GM23338 (cell line): Measurements from ENCODE around the gene CMTM2.

Experiments
- CREB1 ChIP-seq: fragments of 250-450 bp; sonication (Bioruptor Pico); IDR thresholded peaks from 2 replicates; pipeline ENCODE4 v1.5.0; 2020; ENCODE audit warnings: low read depth, mild to moderate bottlenecking, moderate library complexity
- EZH2 ChIP-seq: fragments of 200-600 bp; sonication (generic); IDR thresholded peaks from one replicate; pipeline ENCODE4 v1.8.0; 2017; ENCODE audit warnings: antibody characterized with exemption, mild to moderate bottlenecking, low read depth; ENCODE audit not compliant: unreplicated experiment
- EZH2phosphoT487 ChIP-seq: fragments of 200-600 bp; sonication (generic); IDR thresholded peaks from one replicate; pipeline ENCODE4 v1.8.1; 2018; ENCODE audit warnings: antibody characterized with exemption; ENCODE audit not compliant: unreplicated experiment
- JUNB ChIP-seq: IDR thresholded peaks from one replicate; pipeline ENCODE4 v1.6.1; 2016; ENCODE audit warnings: antibody characterized with exemption; ENCODE audit not compliant: unreplicated experiment
- POLR2AphosphoS5 ChIP-seq: IDR thresholded peaks from 2 replicates; pipeline ENCODE4 v1.6.1; 2016; ENCODE audit warnings: antibody characterized with exemption, low read depth
- STAT1 ChIP-seq: IDR thresholded peaks from one replicate; pipeline ENCODE4 v1.6.1; 2016; ENCODE audit warnings: antibody characterized with exemption; ENCODE audit not compliant: unreplicated experiment
- ZNF114 ChIP-seq: fragments of 250-450 bp; sonication (Bioruptor Pico); IDR thresholded peaks from 2 replicates; pipeline ENCODE4 v1.5.0; 2020; ENCODE audit warnings: mild to moderate bottlenecking, moderate library complexity
- TF ChIP-seq, protein P1 (sequence below), 2 experiments: fragments of 200-600 bp in 1 of 2; sonication (generic) in 1 of 2; conservative IDR thresholded peaks; 2 replicates each; pipeline versions ENCODE4 v1.5.1 to v1.6.1; 2016 to 2017; ENCODE audit warnings: antibody characterized with exemption in 2 of 2, low read depth in 2 of 2, mild to moderate bottlenecking in 2 of 2, moderate library complexity in 1 of 2
- TF ChIP-seq, protein P2 (sequence below): IDR thresholded peaks from one replicate; pipeline ENCODE4 v1.6.1; 2018; ENCODE audit warnings: antibody characterized with exemption; ENCODE audit not compliant: unreplicated experiment
- TF ChIP-seq, protein P3 (sequence below): IDR thresholded peaks from 2 replicates; pipeline ENCODE4 v1.6.1; 2016; ENCODE audit warnings: antibody characterized with exemption

DNA sequence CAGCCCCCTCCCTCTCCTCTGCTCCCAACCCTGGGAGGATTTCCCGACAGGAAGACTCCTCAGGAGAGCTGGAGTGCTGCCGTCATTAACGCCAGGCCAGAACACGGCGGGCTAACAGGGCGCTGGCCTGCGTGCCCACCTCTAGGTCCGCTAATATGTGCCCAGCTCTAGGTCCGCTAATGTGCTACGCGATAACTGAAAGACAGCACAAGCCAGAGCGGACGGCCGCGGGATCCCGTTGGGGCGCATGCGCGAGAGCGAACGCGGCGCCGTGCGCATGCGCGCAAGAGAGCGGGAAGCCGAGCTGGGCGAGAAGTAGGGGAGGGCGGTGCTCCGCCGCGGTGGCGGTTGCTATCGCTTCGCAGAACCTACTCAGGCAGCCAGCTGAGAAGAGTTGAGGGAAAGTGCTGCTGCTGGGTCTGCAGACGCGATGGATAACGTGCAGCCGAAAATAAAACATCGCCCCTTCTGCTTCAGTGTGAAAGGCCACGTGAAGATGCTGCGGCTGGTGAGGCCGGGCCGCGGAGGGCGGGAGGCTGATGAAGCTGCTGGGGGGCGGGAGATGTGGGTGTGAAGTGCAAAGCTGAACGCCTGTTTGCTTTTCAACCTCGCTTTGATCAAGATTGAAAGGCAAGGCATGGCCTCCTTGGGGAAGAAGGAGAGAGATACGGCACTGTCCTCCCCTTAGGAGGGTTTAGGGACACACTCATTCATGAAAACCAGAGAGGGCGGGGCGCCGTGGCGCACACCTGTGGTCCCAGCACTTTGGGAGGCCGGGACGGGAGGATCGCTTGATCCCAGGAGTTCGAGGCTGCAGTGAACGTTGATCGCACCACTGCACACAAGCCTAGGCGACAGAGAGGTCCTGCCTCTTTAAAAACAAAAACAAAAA lies 26.7 kb upstream of the CMTM2 start, which contains the start of gene CKLF:
- no peak for TF ChIP-seq STAT1
- TF ChIP-seq, protein P1, sequence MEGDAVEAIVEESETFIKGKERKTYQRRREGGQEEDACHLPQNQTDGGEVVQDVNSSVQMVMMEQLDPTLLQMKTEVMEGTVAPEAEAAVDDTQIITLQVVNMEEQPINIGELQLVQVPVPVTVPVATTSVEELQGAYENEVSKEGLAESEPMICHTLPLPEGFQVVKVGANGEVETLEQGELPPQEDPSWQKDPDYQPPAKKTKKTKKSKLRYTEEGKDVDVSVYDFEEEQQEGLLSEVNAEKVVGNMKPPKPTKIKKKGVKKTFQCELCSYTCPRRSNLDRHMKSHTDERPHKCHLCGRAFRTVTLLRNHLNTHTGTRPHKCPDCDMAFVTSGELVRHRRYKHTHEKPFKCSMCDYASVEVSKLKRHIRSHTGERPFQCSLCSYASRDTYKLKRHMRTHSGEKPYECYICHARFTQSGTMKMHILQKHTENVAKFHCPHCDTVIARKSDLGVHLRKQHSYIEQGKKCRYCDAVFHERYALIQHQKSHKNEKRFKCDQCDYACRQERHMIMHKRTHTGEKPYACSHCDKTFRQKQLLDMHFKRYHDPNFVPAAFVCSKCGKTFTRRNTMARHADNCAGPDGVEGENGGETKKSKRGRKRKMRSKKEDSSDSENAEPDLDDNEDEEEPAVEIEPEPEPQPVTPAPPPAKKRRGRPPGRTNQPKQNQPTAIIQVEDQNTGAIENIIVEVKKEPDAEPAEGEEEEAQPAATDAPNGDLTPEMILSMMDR (conservative IDR thresholded peaks at IDR 0.05; ENCODE audit: low read depth in 2 of 2) = no peak
- TF ChIP-seq, protein P2, sequence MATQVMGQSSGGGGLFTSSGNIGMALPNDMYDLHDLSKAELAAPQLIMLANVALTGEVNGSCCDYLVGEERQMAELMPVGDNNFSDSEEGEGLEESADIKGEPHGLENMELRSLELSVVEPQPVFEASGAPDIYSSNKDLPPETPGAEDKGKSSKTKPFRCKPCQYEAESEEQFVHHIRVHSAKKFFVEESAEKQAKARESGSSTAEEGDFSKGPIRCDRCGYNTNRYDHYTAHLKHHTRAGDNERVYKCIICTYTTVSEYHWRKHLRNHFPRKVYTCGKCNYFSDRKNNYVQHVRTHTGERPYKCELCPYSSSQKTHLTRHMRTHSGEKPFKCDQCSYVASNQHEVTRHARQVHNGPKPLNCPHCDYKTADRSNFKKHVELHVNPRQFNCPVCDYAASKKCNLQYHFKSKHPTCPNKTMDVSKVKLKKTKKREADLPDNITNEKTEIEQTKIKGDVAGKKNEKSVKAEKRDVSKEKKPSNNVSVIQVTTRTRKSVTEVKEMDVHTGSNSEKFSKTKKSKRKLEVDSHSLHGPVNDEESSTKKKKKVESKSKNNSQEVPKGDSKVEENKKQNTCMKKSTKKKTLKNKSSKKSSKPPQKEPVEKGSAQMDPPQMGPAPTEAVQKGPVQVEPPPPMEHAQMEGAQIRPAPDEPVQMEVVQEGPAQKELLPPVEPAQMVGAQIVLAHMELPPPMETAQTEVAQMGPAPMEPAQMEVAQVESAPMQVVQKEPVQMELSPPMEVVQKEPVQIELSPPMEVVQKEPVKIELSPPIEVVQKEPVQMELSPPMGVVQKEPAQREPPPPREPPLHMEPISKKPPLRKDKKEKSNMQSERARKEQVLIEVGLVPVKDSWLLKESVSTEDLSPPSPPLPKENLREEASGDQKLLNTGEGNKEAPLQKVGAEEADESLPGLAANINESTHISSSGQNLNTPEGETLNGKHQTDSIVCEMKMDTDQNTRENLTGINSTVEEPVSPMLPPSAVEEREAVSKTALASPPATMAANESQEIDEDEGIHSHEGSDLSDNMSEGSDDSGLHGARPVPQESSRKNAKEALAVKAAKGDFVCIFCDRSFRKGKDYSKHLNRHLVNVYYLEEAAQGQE = no peak
- peak; percentile 89 for TF ChIP-seq POLR2AphosphoS5
- TF ChIP-seq EZH2phosphoT487 = no peak
- TF ChIP-seq EZH2 = no peak
- no peak for TF ChIP-seq CREB1 (CRISPR knock-in tag)
- no peak for TF ChIP-seq JUNB
- TF ChIP-seq, protein P3, sequence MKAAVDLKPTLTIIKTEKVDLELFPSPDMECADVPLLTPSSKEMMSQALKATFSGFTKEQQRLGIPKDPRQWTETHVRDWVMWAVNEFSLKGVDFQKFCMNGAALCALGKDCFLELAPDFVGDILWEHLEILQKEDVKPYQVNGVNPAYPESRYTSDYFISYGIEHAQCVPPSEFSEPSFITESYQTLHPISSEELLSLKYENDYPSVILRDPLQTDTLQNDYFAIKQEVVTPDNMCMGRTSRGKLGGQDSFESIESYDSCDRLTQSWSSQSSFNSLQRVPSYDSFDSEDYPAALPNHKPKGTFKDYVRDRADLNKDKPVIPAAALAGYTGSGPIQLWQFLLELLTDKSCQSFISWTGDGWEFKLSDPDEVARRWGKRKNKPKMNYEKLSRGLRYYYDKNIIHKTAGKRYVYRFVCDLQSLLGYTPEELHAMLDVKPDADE = no peak
- TF ChIP-seq ZNF114 = no peak
